ENCODE measurements around the gene SSR4.

SSR4 gene

GRCh38 chrX:153750127-153750774 is 44.2 kb upstream of the SSR4 start:
- Histone ChIP-seq H3K36me3 (ENCODE audit: insufficient read depth, low read length) (no peaks in the 10 kb centered on the region), H3K9me3 (ENCODE audit: insufficient read depth, low read depth, low read length) (no peaks in the 10 kb centered on the region), H3K4me3 (ENCODE audit: low read length, poor library complexity, severe bottlenecking) (no peak overlapping the region), H3K4me1 (ENCODE audit: insufficient read depth, low read length, poor library complexity, severe bottlenecking) (no peaks in the 10 kb centered on the region), H2AFZ (ENCODE audit: low read length) (no peak overlapping the region), H3K4me2 (ENCODE audit: low read depth, low read length, poor library complexity, severe bottlenecking) (no peak overlapping the region), H3K9ac (ENCODE audit: low read depth, low read length, poor library complexity, severe bottlenecking) (no peak overlapping the region), H3K79me2 (ENCODE audit: insufficient read depth, low read length) (no peaks in the 10 kb centered on the region), H4K20me1 (ENCODE audit: insufficient read depth, low read length, poor library complexity, severe bottlenecking) (no peaks in the 10 kb centered on the region), H3F3A (ENCODE audit: low read depth) (no peaks in the 10 kb centered on the region), H3K9me2 (replicated peaks; ENCODE audit: low read depth, low read length) (no peaks in the 10 kb centered on the region), H3K27me3 (ENCODE audit: insufficient read depth, low read length, poor library complexity, severe bottlenecking) (no peaks in the 10 kb centered on the region)
- TF ChIP-seq EZH2phosphoT487 (IDR thresholded peaks at IDR 0.05; ENCODE audit: borderline replicate concordance): no peak
- no peak for TF ChIP-seq CTCF (conservative IDR thresholded peaks at IDR 0.05; ENCODE audit: low read length)

- TF ChIP-seq CTCF (conservative IDR thresholded peaks at IDR 0.05; ENCODE audit: low read length) (no peak), EZH2phosphoT487 (IDR thresholded peaks at IDR 0.05; ENCODE audit: borderline replicate concordance) (no peak)
- Histone ChIP-seq H3K9me3 (ENCODE audit: insufficient read depth, low read depth, low read length) (no peaks in the 10 kb centered on the region), H3K4me3 (ENCODE audit: low read length, poor library complexity, severe bottlenecking) (no peak overlapping the region), H3K4me2 (ENCODE audit: low read depth, low read length, poor library complexity, severe bottlenecking) (no peak overlapping the region), H3K4me1 (ENCODE audit: insufficient read depth, low read length, poor library complexity, severe bottlenecking) (no peaks in the 10 kb centered on the region), H4K20me1 (ENCODE audit: insufficient read depth, low read length, poor library complexity, severe bottlenecking) (no peaks in the 10 kb centered on the region), H2AFZ (ENCODE audit: low read length) (no peak overlapping the region), H3K9ac (ENCODE audit: low read depth, low read length, poor library complexity, severe bottlenecking) (no peak overlapping the region), H3K36me3 (ENCODE audit: insufficient read depth, low read length) (no peaks in the 10 kb centered on the region), H3K27me3 (ENCODE audit: insufficient read depth, low read length, poor library complexity, severe bottlenecking) (no peaks in the 10 kb centered on the region), H3K79me2 (ENCODE audit: insufficient read depth, low read length) (no peaks in the 10 kb centered on the region), H3F3A (ENCODE audit: low read depth) (no peaks in the 10 kb centered on the region), H3K9me2 (replicated peaks; ENCODE audit: low read depth, low read length) (no peaks in the 10 kb centered on the region)
These were observed 39.3 kb upstream of the SSR4 start for GRCh38 chrX:153755136-153755535.

- no peaks in the 10 kb centered on the region for H3K79me2 ChIP-seq (ENCODE audit: insufficient read depth, low read length)
- peaks cover 3% of the 10 kb centered on the region for H3K4me1 ChIP-seq (ENCODE audit: insufficient read depth, low read length, poor library complexity, severe bottlenecking)
- H3F3A ChIP-seq (ENCODE audit: low read depth): no peaks in the 10 kb centered on the region
- H3K27me3 ChIP-seq (ENCODE audit: insufficient read depth, low read length, poor library complexity, severe bottlenecking): no peaks in the 10 kb centered on the region
- H3K4me2 ChIP-seq (ENCODE audit: low read depth, low read length, poor library complexity, severe bottlenecking): no peak overlapping the region
- no peaks in the 10 kb centered on the region for H3K9me2 ChIP-seq (replicated peaks; ENCODE audit: low read depth, low read length)
- H3K4me3 ChIP-seq (ENCODE audit: low read length, poor library complexity, severe bottlenecking): no peak overlapping the region
- no peak overlapping the region for H2AFZ ChIP-seq (ENCODE audit: low read length)
- no peaks in the 10 kb centered on the region for H3K36me3 ChIP-seq (ENCODE audit: insufficient read depth, low read length)
- no peaks in the 10 kb centered on the region for H4K20me1 ChIP-seq (ENCODE audit: insufficient read depth, low read length, poor library complexity, severe bottlenecking)
- no peaks in the 10 kb centered on the region for H3K9me3 ChIP-seq (ENCODE audit: insufficient read depth, low read depth, low read length)
- no peak for TF ChIP-seq CTCF (conservative IDR thresholded peaks at IDR 0.05; ENCODE audit: low read length)
- no peak for TF ChIP-seq EZH2phosphoT487 (IDR thresholded peaks at IDR 0.05; ENCODE audit: borderline replicate concordance)
- no peak overlapping the region for H3K9ac ChIP-seq (ENCODE audit: low read depth, low read length, poor library complexity, severe bottlenecking)
These were observed 32.6 kb upstream of the SSR4 start for GRCh38 chrX:153761863-153762262.

Measured in Loucy (cell line).